Epithelial cell of proximal tubule (primary cell): Measurements from ENCODE around the gene GADL1. TPM values are rescaled to one million over a fixed set of nuclear protein-coding genes. Genes with fewer than 3 reads are reported as not detected.
A peak's percentile ranks its signal among the peaks of the same experiment; 100 is the strongest.

Source experiments
- DNase-seq: peaks from one replicate; pipeline ENCODE4 v3.0.0-alpha.2; 2011; ENCODE audit warnings: low read depth
- H3K4me3 ChIP-seq: 2 replicates; pipeline ENCODE4 v1.5.1; 2011; ENCODE audit warnings: low read depth, mild to moderate bottlenecking, low read length
- CTCF ChIP-seq: conservative IDR thresholded peaks from 2 replicates; pipeline ENCODE4 v1.5.1; 2012; ENCODE audit warnings: low read depth, mild to moderate bottlenecking, low read length
- total RNA-seq: library from RNA; depleted of rRNA; stranded (reverse); fragments of >200 nt; gene quantifications from 2 replicates; pipeline ENCODE4 v1.2.3, GENCODE V29; 2015

Gene GADL1
- total RNA-seq, 1 donor from 2014 or later: not detected

- TF ChIP-seq CTCF: no peak
- DNase-seq: no peak
- H3K4me3 ChIP-seq: no peak overlapping the region
Observed at GRCh38 chr3:30695302-30696061, 199.0 kb downstream of the GADL1 start.

- no peak overlapping the region for H3K4me3 ChIP-seq
- no peak for TF ChIP-seq CTCF
- no peak for DNase-seq
Observed at GRCh38 chr3:30694668-30695067, 199.8 kb downstream of the GADL1 start.

GRCh38 chr3:30694148-30694547 lies 200.3 kb downstream of the GADL1 start:
- no peak for DNase-seq
- no peak overlapping the region for H3K4me3 ChIP-seq
- no peak for TF ChIP-seq CTCF

- no peak overlapping the region for H3K4me3 ChIP-seq
- TF ChIP-seq CTCF: peak; percentile 82
- no peak for DNase-seq
Observed at GRCh38 chr3:30693470-30694120, 200.9 kb downstream of the GADL1 start.

- no peak for TF ChIP-seq CTCF
- no peak for DNase-seq
- no peak overlapping the region for H3K4me3 ChIP-seq
Observed at GRCh38 chr3:30692498-30693130, 201.8 kb downstream of the GADL1 start.

GRCh38 chr3:30691944-30692343 lies 202.5 kb downstream of the GADL1 start:
- DNase-seq: no peak
- TF ChIP-seq CTCF: no peak
- no peak overlapping the region for H3K4me3 ChIP-seq
